OCI-M1 (cell line): ENCODE data around the gene R3HDM4.
"Not testable (repeated sequence)": the region's sequence is repeated elsewhere in the genome, so short reads cannot be mapped to it uniquely, and the experiment has no call there.

Experiments used
- DNase-seq: peaks from one replicate; lab custom pipeline; 2025; lab: John Stamatoyannopoulos, UW

R3HDM4 gene

DNA sequence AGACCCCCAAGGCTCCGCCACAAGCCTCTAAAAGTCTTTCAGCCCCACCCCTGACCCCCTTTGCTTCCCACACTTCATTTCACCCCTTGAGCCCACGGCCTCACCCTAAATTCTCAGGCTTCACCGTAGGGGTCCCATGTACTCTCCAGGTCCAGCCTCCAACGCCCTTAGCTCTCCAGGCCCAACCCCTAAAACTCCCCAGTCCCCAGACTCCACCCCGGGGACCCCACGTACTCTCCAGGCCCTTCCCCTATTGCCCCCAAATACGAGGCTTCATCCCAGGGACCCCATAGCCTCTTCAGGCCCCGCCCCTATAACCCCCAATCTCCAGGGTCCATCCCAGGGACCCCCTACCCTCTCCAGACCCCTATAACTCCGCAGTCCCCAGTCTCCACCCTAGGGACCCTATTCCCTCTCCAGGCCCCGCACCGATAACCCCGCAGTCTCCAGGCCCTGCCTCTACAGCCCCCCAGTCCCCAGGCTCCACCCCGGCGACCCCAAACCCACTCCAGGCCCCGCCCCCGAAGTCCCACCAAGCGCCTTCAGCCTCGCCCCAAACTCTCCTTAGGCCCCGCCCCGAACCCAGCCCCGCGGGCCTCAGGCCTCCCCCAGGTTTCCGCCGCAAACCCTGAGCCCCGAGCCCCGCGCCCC is 20.7 kb downstream of the R3HDM4 start:
- DNase-seq = no peak

DNA sequence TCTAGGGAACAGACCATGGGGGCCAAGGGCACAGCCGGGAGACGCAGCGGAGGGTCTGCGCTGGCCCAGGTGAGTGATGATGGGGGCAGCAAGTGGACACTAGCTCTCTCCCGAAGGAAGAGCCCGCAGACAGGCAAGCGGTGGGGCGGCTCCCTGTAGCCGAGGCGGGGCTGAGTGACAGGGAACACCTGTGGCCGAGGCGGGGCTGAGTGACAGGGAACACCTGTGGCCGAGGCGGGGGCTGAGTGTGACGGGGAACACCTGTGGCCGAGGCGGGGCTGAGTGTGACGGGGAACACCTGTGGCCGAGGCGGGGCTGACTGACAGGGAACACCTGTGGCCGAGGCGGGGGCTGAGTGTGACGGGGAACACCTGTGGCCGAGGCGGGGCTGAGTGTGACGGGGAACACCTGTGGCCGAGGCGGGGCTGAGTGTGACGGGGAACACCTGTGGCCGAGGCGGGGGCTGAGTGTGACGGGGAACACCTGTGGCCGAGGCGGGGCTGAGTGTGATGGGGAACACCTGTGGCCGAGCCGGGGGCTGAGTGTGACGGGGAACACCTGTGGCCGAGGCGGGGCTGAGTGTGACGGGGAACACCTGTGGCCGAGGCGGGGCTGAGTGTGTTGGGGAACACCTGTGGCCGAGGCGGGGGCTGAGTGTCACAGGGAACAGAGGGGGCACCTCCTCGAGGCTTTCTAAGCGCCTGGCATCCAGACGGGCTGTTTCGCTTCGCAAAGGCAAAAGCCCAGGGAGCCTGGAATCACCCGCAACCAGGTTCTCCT is 21.4 kb downstream of the R3HDM4 start:
- DNase-seq = not testable (repeated sequence)

DNA sequence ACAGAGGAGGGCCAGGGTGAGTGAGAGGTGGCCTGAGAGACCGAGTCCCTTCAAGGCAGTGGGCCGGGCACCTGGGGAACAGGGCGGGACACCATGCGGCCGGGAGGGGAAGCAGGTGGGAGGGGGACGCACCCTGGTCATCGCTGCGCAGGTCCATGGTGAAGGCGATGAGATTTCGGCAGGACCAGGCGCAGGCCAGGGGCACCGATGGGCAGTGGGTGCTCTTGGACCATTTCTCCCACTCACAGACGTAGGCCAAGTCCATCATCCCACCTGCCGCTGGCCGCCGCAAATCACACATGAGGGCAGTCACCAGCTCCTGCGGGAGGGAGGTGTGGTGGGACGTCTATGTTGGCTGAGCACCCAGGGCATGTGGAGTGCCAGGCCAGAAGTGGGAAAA is 22.2 kb downstream of the R3HDM4 start:
- no peak for DNase-seq

DNA sequence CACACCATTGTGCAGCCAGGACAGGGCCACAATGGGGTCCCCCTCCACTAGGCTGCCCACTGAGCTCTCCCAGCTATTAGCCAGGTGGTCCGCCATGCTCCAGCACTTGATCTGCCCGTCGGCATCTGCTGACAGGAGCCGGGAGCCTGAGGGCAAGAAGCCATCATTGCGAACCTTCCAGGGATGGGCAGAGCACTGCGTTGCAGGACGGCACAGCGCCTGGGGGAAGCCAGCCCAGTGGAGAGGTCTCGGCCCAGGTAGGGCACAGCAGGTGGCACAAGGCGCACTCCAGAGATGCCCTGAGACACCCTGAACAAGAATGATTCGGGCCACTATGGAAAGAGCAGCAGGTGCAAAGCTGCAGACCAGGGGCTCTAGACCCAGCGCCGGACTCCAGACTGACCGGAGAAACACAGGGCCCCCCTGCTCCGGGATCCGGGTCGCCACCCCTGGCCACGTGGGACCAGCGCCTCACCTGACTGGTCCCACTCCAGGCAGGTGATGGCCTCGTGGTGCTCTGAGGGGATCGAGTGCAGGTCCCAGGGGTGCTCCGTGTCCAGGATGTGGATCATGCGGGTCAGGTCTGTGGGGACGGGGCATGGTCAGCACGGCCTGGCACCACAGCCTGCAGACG is 23.2 kb downstream of the R3HDM4 start:
- DNase-seq = no peak

DNA sequence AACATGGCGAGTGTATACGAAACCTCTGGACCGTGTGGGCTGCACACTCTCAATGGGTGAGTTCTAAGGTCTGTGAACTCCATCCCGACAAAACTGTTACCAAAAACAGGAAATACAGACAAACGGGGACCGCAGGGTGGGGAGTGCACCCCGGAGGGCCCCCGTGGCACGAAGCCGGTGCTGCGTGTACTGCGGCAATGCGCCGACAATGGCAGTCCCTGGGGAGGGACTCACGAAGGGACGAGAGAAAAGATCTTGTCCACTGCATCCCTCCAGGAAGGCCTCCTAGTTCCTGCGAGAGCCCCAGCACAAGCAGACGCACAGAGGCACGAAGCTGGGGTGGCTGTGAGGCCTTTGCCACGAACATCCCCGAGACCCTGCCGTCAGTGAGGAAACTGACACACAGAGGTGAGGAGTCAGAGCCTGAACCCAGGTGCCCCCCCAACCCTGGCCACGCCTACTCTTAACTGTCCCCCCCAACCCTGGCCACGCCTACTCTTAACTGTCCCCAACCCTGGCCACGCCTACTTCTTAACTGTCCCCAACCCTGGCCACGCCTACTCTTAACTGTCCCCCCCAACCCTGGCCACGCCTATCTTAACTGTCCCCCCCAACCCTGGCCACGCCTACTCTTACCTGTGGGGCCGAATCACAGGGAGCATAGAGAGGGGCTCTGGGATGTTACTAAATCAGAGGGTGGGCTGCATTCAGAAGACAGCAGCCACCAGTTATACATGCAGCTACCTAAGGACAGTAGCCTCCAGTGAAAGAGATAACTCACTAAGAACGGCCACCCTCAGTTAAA is 24.2 kb downstream of the R3HDM4 start:
- no peak for DNase-seq

DNA sequence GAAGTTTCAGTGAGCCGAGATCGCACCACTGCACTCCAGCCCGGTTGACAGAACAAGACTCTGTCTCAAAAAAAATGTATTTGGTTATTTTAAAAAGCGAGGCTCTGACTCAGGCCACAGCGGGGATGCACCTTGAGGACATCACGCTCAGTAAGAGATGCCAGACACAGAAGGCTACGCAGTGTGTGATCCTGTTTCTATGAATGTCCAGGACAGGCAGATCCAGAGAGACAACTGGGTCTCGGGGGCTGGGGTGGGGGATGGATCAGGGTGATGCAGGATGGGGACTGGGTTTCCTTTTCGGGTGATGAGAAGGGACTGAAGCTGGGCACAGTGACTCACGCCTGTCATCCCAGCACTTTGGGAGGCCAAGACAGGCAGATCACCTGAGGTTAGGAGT is 25.4 kb downstream of the R3HDM4 start:
- no peak for DNase-seq

DNA sequence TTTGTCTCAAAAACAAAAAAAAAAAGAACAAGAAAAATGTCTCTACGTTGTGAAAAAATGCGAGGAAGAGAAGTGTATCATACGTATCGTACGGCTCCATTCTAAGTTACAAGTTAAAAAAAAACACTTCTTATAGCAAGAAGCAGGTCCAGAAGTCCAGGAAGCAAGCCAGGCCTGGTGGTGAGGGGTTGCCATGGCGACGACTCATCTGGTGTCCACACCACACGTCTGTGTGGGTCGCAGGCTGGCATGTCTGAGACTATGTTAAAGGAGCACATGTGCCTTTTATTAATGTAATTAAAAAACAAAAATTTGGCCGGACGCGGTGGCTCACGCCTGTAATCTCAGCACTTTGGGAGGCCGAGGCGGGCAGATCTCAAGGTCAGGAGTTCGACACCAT is 25.9 kb downstream of the R3HDM4 start:
- no peak for DNase-seq

DNA sequence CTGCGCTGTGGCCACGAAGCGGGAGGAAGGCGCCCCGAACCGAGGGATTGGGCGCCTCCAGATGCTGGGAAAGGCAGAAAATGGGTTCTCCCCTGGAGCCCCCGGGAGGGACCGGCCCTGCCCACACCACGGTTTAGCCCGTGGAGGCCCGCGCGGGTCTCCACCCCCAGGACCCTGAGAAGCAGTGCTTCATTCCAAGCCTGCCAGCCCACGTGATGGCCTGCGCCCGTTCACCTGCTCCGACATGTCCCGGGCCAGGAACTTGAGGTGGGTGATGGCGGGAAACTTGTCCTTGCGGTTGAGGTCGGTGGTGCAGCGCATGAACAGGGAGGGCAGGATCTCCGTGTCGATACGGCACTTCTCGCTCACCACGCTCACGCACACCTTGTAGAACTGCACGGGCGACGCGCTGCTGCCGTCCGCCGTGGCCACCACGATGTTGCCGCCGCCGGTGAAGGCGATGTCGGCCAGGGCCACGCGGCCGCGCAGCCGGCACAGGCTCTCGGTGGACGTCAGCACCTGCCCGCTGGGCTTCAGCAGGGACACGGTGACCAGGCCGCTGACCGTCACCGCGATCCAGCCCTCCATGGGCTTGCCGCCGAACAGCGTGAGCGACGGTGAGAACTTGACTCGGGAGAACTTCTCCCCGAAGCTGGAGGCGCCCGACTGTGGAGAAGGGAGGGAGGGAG is 27.3 kb downstream of the R3HDM4 start:
- no peak for DNase-seq

DNA sequence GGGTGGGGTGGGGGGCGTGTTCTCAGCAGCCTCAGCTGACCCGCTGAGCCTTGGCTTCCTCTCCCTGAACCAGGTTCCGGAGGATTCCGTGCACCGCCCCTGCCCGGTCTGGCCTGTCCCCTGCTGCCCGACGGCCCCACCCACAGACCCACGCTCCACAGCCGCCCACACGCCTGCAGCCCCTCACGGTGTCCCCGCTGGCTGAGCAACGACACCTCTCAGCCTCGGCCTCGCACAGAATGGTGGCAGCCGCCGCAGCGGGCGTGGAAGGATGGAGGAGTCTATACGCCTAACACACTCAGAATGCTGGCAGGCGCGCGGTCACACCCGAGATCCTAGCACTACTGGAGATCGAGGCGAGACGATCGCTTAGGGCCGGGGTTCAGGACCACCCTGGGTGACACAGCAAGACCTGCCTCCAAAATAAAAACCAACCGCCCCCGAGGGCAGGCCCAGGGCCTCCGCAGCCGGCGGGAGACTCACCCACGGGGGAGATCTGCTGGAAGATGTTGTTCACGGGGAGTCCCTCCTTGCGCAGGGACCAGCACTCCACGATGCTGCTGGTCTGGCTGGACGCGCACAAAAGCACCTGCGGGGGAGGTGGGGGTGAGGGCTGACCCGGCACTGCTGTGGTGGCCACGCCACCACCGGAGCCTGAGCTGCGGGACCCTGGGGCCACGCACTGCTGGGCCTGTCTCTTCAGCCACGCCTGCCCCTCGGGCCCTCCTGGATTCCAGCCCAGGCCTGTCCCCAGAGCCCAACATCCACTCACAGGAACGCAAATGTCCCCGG is 28.4 kb downstream of the R3HDM4 start:
- DNase-seq = no peak

DNA sequence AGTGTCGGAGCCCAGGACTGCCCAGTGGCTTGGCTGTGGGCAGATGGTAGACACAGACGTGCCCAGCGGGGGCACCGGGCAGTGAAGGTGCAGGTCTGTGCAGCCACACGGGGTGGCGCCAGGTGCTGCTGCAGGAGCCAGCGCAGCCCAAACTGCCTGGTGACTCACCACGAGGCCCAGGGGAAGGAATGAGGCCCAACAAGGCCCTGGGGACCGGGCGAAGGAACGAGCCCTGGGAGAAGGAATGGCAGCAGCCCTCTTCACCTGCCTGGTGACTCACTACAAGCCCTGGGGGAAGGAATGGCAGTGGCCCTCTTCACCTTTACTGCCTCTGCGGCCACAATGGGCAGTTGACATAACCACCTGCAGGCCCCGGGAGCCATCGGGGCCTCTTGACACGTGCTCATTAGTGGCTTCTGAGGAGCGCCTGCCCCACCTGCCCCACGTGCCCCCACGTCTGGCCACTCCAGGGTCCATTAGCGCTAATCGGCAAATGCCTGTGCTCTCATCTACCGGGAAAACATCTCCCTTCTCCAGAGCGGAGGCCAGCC is 29.3 kb downstream of the R3HDM4 start:
- no peak for DNase-seq

DNA sequence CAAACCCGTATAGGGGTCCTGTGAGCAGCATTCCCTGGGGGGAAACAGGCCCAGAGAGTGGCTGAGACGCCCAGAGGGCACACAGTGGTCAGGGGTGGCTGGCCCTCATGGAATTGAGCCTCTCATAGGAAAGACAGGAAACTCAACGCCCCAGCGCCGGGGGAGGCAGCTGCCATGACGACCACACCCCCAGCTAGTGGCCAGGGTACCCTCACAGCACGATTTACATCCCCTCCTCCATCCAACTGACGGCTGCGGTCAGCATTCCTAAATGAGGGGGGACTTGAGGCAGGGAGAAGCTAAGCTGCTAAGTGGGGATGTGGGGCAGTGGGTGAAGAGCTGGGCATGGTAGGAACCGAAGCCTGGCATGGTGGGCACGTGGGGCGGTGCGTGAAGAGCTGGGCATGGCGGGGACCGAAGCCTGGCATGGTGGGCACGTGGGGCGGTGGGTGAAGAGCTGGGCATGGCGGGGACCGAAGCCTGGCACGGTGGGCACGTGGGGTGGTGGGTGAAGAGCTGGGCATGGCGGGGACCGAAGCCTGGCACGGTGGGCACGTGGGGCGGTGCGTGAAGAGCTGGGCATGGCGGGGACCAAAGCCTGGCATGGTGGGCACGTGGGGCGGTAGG is 30.0 kb downstream of the R3HDM4 start:
- no peak for DNase-seq

DNA sequence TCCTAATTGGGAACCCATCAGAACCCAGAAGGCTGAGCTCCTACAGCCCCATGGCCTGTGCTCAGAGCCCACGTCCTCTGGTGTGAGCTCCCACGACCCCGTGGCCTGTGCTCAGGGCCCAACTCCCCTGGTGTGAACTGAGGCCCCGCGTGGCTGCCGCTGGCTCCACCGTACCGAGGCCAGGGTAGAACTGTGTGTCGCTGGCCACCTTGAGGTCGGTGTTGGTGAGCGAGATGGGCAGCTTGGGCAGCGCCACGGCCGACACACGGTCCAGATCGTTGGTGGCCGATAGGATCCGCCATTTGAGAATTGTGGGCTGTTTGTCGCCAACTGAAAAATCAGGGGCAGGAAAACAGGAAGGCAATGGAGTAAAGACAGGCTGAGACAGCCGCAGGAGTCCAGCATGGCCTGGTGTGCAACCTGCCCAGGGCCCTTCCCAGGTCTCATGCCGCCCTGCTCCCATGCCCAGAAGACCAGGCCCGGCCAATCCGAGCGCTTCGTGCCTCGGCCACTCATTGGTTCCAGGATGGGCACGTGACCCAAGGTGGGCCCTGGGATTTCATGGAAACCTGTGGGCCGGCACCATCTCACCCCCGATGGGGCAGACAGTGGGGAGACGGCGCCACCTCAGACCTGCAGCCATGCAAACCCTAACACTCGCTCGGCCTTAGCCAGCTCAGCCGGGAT is 31.5 kb downstream of the R3HDM4 start:
- no peak for DNase-seq

DNA sequence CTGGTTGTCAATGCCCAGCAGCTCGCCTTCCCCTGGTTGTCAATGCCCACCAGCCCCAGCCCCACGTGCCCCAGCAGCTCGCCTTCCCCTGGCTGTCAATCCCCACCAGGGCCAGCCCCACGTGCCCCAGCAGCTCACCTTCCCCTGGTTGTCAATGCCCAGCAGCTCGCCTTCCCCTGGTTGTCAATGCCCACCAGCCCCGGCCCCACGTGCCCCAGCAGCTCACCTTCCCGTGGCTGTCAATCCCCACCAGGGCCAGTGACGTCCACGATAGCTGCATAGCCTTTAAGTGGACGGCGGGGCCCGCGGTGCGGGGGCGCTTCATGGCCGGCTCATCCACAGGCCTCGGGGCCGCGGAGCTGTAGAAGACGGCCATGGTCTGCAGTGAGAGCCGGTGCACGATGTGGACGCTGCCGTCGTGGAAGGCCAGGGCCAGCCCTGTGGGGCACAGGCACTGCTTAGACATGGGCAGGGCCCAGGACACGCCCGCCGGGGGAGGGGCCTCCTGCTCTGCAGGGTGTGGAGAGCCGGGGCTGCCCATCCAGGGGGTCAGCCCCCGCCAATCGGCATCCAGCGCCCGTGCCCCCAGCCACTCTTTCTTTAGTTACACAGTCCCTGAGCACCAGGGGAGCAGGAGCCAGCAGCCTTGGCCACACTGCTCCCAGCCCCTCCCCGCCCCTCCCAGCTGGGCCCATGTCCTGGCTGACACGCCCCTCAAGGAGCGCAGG is 33.1 kb downstream of the R3HDM4 start:
- DNase-seq = no peak

DNA sequence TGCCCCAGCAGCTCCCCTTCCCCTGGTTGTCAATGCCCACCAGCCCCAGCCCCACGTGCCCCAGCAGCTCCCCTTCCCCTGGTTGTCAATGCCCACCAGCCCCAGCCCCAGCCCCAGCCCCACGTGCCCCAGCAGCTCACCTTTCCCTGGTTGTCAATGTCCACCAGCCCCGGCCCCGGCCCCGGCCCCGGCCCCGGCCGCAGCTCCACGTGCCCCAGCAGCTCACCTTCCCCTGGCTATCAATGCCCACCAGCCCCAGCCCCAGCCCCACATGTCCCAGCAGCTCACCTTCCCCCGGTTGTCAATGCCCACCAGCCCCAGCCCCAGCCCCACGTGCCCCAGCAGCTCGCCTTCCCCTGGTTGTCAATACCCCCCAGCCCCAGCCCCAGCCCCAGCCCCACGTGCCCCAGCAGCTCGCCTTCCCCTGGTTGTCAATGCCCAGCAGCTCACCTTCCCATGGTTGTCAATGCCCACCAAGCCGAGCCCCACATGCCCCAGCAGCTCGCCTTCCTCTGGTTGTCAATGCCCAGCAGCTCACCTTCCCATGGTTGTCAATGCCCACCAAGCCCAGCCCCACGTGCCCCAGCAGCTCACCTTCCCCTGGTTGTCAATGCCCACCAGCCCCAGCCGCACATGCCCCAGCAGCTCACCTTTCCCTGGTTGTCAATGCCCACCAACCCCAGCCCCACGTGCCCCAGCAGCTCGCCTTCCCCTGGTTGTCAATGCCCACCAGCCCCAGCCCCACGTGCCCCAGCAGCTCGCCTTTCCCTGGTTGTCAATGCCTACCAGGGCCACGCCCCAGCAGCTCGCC is 34.1 kb downstream of the R3HDM4 start:
- not testable (repeated sequence) for DNase-seq

DNA sequence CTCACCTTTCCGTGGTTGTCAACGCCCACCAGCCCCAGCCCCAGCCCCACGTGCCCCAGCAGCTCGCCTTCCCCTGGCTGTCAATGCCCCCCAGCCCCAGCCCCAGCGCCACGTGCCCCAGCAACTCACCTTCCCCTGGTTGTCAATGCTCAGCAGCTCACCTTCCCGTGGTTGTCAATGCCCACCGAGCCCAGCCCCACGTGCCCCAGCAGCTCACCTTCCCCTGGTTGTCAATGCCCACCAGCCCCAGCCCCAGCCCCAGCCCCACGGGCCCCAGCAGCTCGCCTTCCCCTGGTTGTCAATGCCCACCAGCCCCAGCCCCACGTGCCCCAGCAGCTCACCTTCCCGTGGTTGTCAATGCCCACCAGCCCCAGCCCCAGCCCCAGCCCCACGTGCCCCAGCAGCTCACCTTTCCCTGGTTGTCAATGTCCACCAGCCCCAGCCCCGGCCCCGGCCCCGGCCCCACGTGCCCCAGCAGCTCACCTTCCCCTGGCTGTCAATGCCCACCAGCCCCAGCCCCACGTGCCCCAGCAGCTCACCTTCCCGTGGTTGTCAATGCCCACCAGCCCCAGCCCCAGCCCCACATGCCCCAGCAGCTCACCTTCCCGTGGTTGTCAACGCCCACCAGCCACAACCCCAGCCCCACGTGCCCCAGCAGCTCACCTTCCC is 34.9 kb downstream of the R3HDM4 start:
- DNase-seq = not testable (repeated sequence)

DNA sequence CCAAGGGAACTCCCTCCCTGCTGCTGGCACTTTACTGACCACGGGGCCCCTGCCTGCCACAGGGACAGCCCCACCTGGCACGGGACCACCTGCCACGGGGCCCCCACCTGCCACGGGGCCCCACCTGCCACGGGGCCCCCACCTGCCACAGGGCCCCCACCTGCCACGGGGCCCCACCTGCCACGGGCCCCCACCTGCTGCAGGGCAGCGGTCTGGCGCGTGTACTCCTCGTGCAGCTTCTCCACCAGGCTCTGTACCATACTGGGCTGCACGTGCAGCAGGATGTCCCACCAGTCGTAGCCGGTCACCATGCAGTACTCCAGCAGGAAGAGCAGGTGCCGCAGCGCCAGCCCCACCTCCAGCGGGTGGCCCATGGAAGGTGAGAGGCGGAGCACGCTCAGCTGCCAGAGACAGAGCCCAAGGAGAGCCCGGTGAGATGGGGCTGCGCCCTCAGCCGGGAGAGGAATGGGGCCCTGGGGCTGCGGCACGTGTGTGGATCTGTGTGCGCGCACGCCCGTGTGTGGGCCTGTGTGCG is 36.2 kb downstream of the R3HDM4 start:
- no peak for DNase-seq

DNA sequence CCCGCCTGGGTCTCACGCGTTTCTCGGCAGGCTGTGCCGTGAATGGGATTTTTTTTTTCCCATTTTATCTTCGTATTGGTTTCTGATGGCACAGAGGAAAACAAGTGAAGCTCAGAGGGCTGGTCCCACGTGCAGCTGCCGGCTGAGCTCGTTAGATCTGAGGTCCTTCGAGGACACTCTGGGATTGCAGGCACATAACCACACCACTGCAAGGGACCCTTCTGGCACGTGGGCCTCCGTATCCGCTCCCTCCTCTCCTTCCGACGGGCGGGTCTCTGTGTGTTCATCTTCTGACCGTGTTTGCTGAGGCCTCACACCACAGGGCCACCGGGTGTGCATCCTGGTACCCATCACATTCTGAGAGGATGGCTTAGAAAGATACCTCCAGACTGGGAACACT is 36.9 kb downstream of the R3HDM4 start:
- DNase-seq = no peak
